ENCODE data around the gene WASHC3. TPM values are rescaled to one million over a fixed set of nuclear protein-coding genes. Genes with fewer than 3 reads are reported as not detected.

WASHC3 gene
- total RNA-seq, 1 experiment from 2014 or later: 79.8 TPM

GRCh38 chr12:101968770-101969169 is 93.0 kb downstream of the WASHC3 start:
- DNase-seq (ENCODE audit: low spot score): no peak

GRCh38 chr12:101967506-101967905 is 94.3 kb downstream of the WASHC3 start:
- DNase-seq (ENCODE audit: low spot score): no peak

GRCh38 chr12:101966496-101966895 is 95.3 kb downstream of the WASHC3 start:
- no peak for DNase-seq (ENCODE audit: low spot score)

GRCh38 chr12:101963697-101964096 is 98.1 kb downstream of the WASHC3 start:
- DNase-seq (ENCODE audit: low spot score): no peak

Other genes starting within 250 kb of the WASHC3 start
- gene GNPTAB, start 231.0 kb downstream of the WASHC3 start, total RNA-seq (2014; rRNA removed; shearing (Covaris generic)): 11.9 and 18.4 TPM in 2 replicates
- gene DRAM1, start 184.4 kb downstream of the WASHC3 start, total RNA-seq (2014; rRNA removed; shearing (Covaris generic)): 16.9 and 29.0 TPM in 2 replicates
- 126 and 139 TPM in 2 replicates for gene NUP37, start 58.1 kb upstream of the WASHC3 start, total RNA-seq (2014; rRNA removed; shearing (Covaris generic))
- 29.8 and 30.0 TPM in 2 replicates for gene PARPBP, start 58.2 kb upstream of the WASHC3 start, total RNA-seq (2014; rRNA removed; shearing (Covaris generic))
- not detected in 2 replicates for gene PMCH, start 135.8 kb upstream of the WASHC3 start, total RNA-seq (2014; rRNA removed; shearing (Covaris generic))